WERI-Rb-1 (cell line): Measurements from ENCODE around the gene MYH7.

Experiments
- DNase-seq: peaks from one replicate; pipeline ENCODE4 v3.0.0-alpha.2; 2020
- H3K27ac ChIP-seq: fragments of 250-450 bp; sonication (Bioruptor Pico); 2 replicates; pipeline ENCODE4 v1.5.1; 2020; ENCODE audit warnings: mild to moderate bottlenecking, moderate library complexity
- H3K27me3 ChIP-seq: fragments of 250-450 bp; sonication (Bioruptor Pico); 2 replicates; pipeline ENCODE4 v1.5.1; 2021; ENCODE audit warnings: mild to moderate bottlenecking, low read depth, moderate library complexity; ENCODE audit not compliant: insufficient read depth, severe bottlenecking
- H3K36me3 ChIP-seq: fragments of 250-450 bp; sonication (Bioruptor Pico); 2 replicates; pipeline ENCODE4 v1.5.1; 2020; ENCODE audit warnings: mild to moderate bottlenecking, moderate library complexity
- H3K4me3 ChIP-seq: 2 replicates; pipeline ENCODE4 v1.5.1; 2011; ENCODE audit warnings: low read depth, mild to moderate bottlenecking, control low read depth, low read length
- H3K9me3 ChIP-seq: fragments of 250-450 bp; sonication (Bioruptor Pico); 2 replicates; pipeline ENCODE4 v1.5.1; 2021; ENCODE audit warnings: mild to moderate bottlenecking, moderate library complexity; ENCODE audit not compliant: severe bottlenecking
- TF ChIP-seq, protein P1 (sequence below): IDR thresholded peaks from 2 replicates; pipeline ENCODE4 v1.5.1; 2011; ENCODE audit warnings: low read depth, mild to moderate bottlenecking, control low read depth, inconsistent platforms, low read length

The MYH7 gene

GRCh38 chr14:23446291-23446851, 10.9 kb upstream of the MYH7 start:
- no peaks in the 10 kb centered on the region for H3K27me3 ChIP-seq
- no peaks in the 10 kb centered on the region for H3K9me3 ChIP-seq
- no peaks in the 10 kb centered on the region for H3K36me3 ChIP-seq
- TF ChIP-seq, protein P1, sequence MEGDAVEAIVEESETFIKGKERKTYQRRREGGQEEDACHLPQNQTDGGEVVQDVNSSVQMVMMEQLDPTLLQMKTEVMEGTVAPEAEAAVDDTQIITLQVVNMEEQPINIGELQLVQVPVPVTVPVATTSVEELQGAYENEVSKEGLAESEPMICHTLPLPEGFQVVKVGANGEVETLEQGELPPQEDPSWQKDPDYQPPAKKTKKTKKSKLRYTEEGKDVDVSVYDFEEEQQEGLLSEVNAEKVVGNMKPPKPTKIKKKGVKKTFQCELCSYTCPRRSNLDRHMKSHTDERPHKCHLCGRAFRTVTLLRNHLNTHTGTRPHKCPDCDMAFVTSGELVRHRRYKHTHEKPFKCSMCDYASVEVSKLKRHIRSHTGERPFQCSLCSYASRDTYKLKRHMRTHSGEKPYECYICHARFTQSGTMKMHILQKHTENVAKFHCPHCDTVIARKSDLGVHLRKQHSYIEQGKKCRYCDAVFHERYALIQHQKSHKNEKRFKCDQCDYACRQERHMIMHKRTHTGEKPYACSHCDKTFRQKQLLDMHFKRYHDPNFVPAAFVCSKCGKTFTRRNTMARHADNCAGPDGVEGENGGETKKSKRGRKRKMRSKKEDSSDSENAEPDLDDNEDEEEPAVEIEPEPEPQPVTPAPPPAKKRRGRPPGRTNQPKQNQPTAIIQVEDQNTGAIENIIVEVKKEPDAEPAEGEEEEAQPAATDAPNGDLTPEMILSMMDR, result peak; percentile 43; the same call in 1 of the 2 replicates
- peak overlapping the region; percentile 50 for H3K27ac ChIP-seq
- no peak overlapping the region for H3K4me3 ChIP-seq
- peak; percentile 66 for DNase-seq

- no peaks in the 10 kb centered on the region for H3K9me3 ChIP-seq
- no peak for DNase-seq
- no peaks in the 10 kb centered on the region for H3K27me3 ChIP-seq
- H3K4me3 ChIP-seq, result no peak overlapping the region
- TF ChIP-seq, protein P1, result no peak
- no peak overlapping the region for H3K27ac ChIP-seq
- H3K36me3 ChIP-seq, result no peaks in the 10 kb centered on the region
Measured at GRCh38 chr14:23445773-23446172, 10.3 kb upstream of the MYH7 start.

DNA sequence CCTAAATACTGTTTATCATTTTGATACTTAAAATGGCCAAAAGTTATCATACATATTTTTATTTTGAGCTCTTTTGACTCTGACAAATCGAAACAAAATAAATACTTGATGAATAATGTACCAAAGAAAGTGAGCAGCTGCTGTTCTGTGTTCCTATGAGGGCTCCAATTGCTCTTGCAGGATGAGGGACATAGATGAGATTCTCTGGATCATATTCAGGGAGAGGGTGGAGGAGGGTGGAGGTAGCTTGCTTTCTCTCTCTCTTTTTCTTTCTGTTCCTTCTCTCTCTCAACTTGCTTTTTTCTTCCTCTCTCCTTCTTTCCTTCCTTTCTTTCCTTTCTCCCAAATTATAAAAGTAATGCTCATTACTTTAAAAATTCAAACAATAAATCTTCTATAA, 8.9 kb upstream of the MYH7 start:
- no peaks in the 10 kb centered on the region for H3K27me3 ChIP-seq
- TF ChIP-seq, protein P1, result no peak
- no peaks in the 10 kb centered on the region for H3K36me3 ChIP-seq

GRCh38 chr14:23443881-23444280, 8.4 kb upstream of the MYH7 start:
- Histone ChIP-seq H3K9me3 (no peaks in the 10 kb centered on the region), H3K27me3 (no peaks in the 10 kb centered on the region), H3K27ac (peak overlapping the region; percentile 58), H3K4me3 (no peak overlapping the region), H3K36me3 (no peaks in the 10 kb centered on the region)
- TF ChIP-seq, protein P1, result no peak
- no peak for DNase-seq

More for the DNA sequence above, 8.9 kb upstream of the MYH7 start:
- no peak for DNase-seq
- Histone ChIP-seq H3K27ac (no peak overlapping the region; the same call in 1 of the 2 replicates), H3K4me3 (no peak overlapping the region), H3K9me3 (no peaks in the 10 kb centered on the region)

DNA sequence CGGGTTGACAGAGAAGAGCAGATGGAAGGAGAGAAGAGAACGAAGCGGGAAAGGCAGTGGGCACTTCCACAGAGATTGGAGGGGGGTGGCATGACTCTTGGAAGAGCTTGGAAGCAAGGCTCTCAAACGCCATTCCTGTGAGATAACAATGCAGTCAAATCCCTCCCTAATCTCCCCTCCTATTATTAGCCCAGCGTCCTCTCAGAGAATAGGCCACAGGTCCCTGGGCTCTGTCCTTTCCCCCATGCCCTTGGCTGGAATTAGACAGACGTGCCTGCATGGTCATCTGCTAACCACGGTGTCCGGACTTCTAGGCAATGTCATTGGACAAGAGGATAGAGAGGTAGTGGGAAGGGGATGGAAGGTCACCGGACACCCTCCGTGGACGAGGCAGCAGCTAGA, 8.0 kb upstream of the MYH7 start:
- H3K4me3 ChIP-seq, result no peak overlapping the region
- peak; percentile 69 for DNase-seq
- peak overlapping the region; percentile 58 for H3K27ac ChIP-seq
- TF ChIP-seq, protein P1, result no peak
- H3K9me3 ChIP-seq, result no peaks in the 10 kb centered on the region
- H3K36me3 ChIP-seq, result no peaks in the 10 kb centered on the region
- H3K27me3 ChIP-seq, result no peaks in the 10 kb centered on the region

- no peak overlapping the region for H3K4me3 ChIP-seq
Measured at GRCh38 chr14:23442721-23443356, 7.4 kb upstream of the MYH7 start.

More at GRCh38 chr14:23442721-23443356, 7.4 kb upstream of the MYH7 start:
- H3K9me3 ChIP-seq, result no peaks in the 10 kb centered on the region
- TF ChIP-seq, protein P1, result no peak
- DNase-seq, result no peak
- H3K27me3 ChIP-seq, result no peaks in the 10 kb centered on the region
- no peaks in the 10 kb centered on the region for H3K36me3 ChIP-seq
- peak overlapping the region; percentile 58 for H3K27ac ChIP-seq
